ENCODE data around the gene PINLYP.

Gene PINLYP

DNA sequence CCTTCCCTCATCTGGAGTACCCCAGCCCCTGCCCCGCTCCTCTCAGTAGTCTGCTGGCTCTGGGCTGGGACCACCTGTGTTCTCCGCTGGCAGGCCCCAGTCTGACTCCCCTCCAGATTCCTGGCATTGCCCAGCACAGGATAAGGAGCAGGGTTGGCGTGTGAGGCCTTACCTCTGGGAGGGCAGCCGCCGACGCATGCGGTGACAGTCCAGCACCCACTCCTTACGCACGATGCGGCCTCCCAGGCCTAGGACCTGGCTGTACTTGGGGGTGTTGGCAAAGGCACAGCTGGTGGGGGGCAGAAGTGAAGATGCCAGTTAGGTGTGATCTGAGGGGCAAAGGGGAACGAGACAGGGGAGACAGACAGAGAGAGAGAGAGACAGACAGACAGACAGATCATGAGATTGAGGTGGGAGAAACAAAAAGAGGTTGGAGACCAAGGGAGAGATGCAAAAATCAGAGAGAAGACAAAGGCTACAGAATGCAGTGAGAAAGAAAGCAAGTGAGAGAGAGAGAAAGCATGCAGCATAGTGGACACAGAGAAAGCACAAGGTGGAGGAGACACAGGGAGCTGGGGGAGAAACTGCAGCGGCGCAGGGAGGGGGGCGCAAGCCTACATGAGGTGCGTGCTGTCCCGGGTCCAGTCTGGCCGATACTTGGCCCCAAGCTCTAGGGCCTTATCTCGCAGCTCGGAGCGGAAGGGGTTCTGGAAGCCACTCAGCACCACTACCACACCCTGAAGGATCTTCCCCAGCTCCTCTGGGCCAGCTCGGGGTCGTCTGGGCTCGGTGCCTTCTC lies 24.0 kb upstream of the PINLYP start:
- Histone ChIP-seq H3K27me3 (ENCODE audit: control insufficient read depth in 2 of 2, insufficient read depth in 2 of 2, low read length in 2 of 2) (no peaks in the 10 kb centered on the region), H3K27ac (ENCODE audit: low read depth in 2 of 2, low read length in 2 of 2) (no peak overlapping the region), H3K36me3 (ENCODE audit: control insufficient read depth in 2 of 2, insufficient read depth in 2 of 2, low read length in 2 of 2) (peaks cover 29 to 40% of the 10 kb centered on the region in 2 donors), H3K4me3 (ENCODE audit: low read length in 2 of 2) (no peak overlapping the region), H3K9ac (ENCODE audit: low read depth in 1 of 2, low read length in 2 of 2) (no peak overlapping the region), H3K4me1 (ENCODE audit: control insufficient read depth in 2 of 2, insufficient read depth in 2 of 2, low read length in 2 of 2) (no peaks in the 10 kb centered on the region), H3K9me3 (ENCODE audit: control insufficient read depth in 2 of 2, low read length in 2 of 2) (no peaks in the 10 kb centered on the region)

DNA sequence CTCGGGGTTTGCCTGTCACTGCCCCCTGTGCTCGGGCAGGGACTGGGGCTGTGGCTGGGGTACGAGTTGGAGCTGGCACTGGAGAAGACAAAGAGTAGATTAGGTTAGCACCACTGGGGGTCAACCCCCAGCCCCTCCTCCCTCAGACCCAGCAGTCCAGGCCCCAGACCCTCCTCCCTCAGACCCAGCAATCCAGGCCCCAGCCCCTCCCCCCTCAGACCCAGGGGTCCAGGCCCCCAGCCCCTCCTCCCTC lies 23.5 kb upstream of the PINLYP start:
- Histone ChIP-seq H3K36me3 (ENCODE audit: control insufficient read depth in 2 of 2, insufficient read depth in 2 of 2, low read length in 2 of 2) (peaks cover 29 to 40% of the 10 kb centered on the region in 2 donors), H3K9me3 (ENCODE audit: control insufficient read depth in 2 of 2, low read length in 2 of 2) (no peaks in the 10 kb centered on the region), H3K27ac (ENCODE audit: low read depth in 2 of 2, low read length in 2 of 2) (no peak overlapping the region), H3K9ac (ENCODE audit: low read depth in 1 of 2, low read length in 2 of 2) (no peak overlapping the region), H3K4me3 (ENCODE audit: low read length in 2 of 2) (no peak overlapping the region), H3K27me3 (ENCODE audit: control insufficient read depth in 2 of 2, insufficient read depth in 2 of 2, low read length in 2 of 2) (no peaks in the 10 kb centered on the region), H3K4me1 (ENCODE audit: control insufficient read depth in 2 of 2, insufficient read depth in 2 of 2, low read length in 2 of 2) (no peaks in the 10 kb centered on the region)

DNA sequence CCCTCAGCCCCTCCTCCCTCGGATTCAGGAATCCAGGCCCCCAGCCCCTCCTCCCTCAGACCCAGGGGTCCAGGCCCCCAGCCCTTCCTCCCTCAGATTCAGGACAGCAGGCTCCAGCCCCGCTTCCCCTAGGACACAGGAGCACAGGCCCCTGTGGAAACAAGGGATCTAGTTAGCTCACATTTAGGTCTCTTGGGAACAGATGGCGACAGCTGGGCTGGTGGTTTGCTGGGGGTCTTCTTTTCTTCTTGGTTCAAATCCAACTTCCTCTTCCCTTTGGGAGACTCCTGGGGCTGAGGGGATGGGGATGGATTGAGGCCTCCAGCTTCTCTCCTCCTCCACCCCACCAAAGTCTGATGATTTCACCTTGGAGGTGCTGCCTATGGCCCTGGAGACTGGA lies 23.0 kb upstream of the PINLYP start:
- H3K36me3 ChIP-seq (ENCODE audit: control insufficient read depth in 2 of 2, insufficient read depth in 2 of 2, low read length in 2 of 2): peaks cover 29 to 40% of the 10 kb centered on the region in 2 donors
- H3K9me3 ChIP-seq (ENCODE audit: control insufficient read depth in 2 of 2, low read length in 2 of 2): no peaks in the 10 kb centered on the region
- no peaks in the 10 kb centered on the region for H3K27me3 ChIP-seq (ENCODE audit: control insufficient read depth in 2 of 2, insufficient read depth in 2 of 2, low read length in 2 of 2)
- H3K27ac ChIP-seq (ENCODE audit: low read depth in 2 of 2, low read length in 2 of 2): no peak overlapping the region
- H3K4me1 ChIP-seq (ENCODE audit: control insufficient read depth in 2 of 2, insufficient read depth in 2 of 2, low read length in 2 of 2): no peaks in the 10 kb centered on the region
- no peak overlapping the region for H3K4me3 ChIP-seq (ENCODE audit: low read length in 2 of 2)
- H3K9ac ChIP-seq (ENCODE audit: low read depth in 1 of 2, low read length in 2 of 2): no peak overlapping the region

DNA sequence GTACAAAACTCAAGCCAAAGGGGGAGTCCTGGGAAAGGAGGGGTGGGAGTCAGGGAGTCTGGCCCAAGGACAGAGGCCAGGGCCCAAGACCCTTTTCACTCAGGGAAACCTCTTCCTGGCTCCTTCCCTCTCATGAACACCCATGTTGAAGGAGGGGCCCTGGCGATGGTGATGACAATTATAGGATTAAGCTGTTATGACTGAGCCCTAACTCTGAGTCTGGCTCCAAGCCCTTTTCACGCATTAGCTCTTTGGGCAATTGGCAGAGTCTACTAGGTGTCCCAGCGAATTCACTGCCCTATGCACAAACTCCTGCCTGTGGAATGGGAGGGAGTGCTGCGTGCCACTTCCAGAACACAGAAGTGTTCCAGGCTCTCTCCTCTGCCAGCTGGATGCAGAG lies 21.9 kb upstream of the PINLYP start:
- Histone ChIP-seq H3K36me3 (ENCODE audit: control insufficient read depth in 2 of 2, insufficient read depth in 2 of 2, low read length in 2 of 2) (peaks cover 29 to 40% of the 10 kb centered on the region in 2 donors), H3K27me3 (ENCODE audit: control insufficient read depth in 2 of 2, insufficient read depth in 2 of 2, low read length in 2 of 2) (no peaks in the 10 kb centered on the region)

DNA sequence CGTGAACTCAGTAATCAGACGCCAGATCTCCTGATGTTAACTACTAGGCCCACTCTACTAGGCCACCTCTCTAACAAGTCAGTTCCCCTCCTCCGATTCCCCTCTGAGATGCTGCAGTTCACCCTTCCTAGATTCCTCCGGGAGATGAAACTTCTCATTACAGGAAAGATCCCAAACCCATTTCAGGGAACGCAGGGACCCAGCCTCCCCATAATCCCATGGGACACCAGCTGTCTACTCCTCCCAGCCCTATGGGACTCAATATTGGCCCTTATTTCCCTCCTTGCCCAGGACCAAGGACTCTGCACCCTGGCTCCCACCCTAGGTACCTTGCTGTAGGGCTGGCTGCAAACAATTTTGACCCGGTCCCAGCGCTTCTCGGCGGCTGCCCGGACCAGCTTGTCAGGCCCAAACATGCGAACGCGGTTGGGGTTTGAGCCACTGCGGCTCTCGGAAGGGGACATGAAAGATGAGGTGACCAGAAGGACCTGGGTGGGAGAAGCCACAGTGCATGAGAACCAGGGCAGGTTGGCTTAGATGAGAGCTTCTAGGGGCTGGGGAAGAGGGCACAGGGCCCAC lies 21.2 kb upstream of the PINLYP start:
- Histone ChIP-seq H3K36me3 (ENCODE audit: control insufficient read depth in 2 of 2, insufficient read depth in 2 of 2, low read length in 2 of 2) (peaks cover 29 to 40% of the 10 kb centered on the region in 2 donors), H3K4me3 (ENCODE audit: low read length in 2 of 2) (no peak overlapping the region), H3K27ac (ENCODE audit: low read depth in 2 of 2, low read length in 2 of 2) (no peak overlapping the region), H3K9me3 (ENCODE audit: control insufficient read depth in 2 of 2, low read length in 2 of 2) (no peaks in the 10 kb centered on the region), H3K9ac (ENCODE audit: low read depth in 1 of 2, low read length in 2 of 2) (no peak overlapping the region), H3K4me1 (ENCODE audit: control insufficient read depth in 2 of 2, insufficient read depth in 2 of 2, low read length in 2 of 2) (no peaks in the 10 kb centered on the region), H3K27me3 (ENCODE audit: control insufficient read depth in 2 of 2, insufficient read depth in 2 of 2, low read length in 2 of 2) (no peaks in the 10 kb centered on the region)

More for the DNA sequence above, 21.9 kb upstream of the PINLYP start:
- H3K27ac ChIP-seq (ENCODE audit: low read depth in 2 of 2, low read length in 2 of 2): no peak overlapping the region
- H3K4me3 ChIP-seq (ENCODE audit: low read length in 2 of 2): no peak overlapping the region
- H3K4me1 ChIP-seq (ENCODE audit: control insufficient read depth in 2 of 2, insufficient read depth in 2 of 2, low read length in 2 of 2): no peaks in the 10 kb centered on the region
- H3K9me3 ChIP-seq (ENCODE audit: control insufficient read depth in 2 of 2, low read length in 2 of 2): no peaks in the 10 kb centered on the region
- H3K9ac ChIP-seq (ENCODE audit: low read depth in 1 of 2, low read length in 2 of 2): no peak overlapping the region

DNA sequence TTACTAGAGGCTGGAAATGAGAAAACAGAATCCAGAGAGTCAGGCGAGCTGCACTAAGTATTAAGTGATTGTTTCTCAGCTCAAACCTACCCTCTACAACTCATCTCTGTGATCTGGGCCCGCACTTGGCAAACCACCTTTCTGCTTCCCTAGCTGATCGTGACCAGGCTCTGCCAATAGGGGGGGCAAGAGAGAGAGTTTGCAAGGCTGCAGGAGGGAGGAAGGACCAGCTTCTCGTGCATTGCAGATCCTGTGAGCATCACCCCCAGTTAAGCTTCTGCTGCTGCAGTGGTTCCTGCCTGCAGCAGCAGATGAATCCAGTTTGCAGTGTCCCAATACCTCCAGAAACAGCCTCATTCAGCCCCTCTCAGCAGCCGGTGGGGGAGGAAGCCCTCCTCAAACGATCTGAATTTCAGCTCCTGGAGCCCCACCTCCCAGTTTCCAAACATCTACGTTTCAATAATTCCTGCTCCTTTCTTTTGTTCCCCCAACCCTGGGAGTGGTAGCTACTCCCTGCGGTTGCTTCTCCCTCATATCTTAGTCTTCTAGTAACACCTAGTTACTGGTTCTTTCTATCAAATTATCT lies 20.3 kb upstream of the PINLYP start:
- H3K9ac ChIP-seq (ENCODE audit: low read depth in 1 of 2, low read length in 2 of 2): no peak overlapping the region
- no peaks in the 10 kb centered on the region for H3K9me3 ChIP-seq (ENCODE audit: control insufficient read depth in 2 of 2, low read length in 2 of 2)
- no peaks in the 10 kb centered on the region for H3K4me1 ChIP-seq (ENCODE audit: control insufficient read depth in 2 of 2, insufficient read depth in 2 of 2, low read length in 2 of 2)
- no peak overlapping the region for H3K4me3 ChIP-seq (ENCODE audit: low read length in 2 of 2)
- H3K36me3 ChIP-seq (ENCODE audit: control insufficient read depth in 2 of 2, insufficient read depth in 2 of 2, low read length in 2 of 2): peaks cover 29 to 35% of the 10 kb centered on the region in 2 donors
- no peak overlapping the region for H3K27ac ChIP-seq (ENCODE audit: low read depth in 2 of 2, low read length in 2 of 2)
- no peaks in the 10 kb centered on the region for H3K27me3 ChIP-seq (ENCODE audit: control insufficient read depth in 2 of 2, insufficient read depth in 2 of 2, low read length in 2 of 2)

DNA sequence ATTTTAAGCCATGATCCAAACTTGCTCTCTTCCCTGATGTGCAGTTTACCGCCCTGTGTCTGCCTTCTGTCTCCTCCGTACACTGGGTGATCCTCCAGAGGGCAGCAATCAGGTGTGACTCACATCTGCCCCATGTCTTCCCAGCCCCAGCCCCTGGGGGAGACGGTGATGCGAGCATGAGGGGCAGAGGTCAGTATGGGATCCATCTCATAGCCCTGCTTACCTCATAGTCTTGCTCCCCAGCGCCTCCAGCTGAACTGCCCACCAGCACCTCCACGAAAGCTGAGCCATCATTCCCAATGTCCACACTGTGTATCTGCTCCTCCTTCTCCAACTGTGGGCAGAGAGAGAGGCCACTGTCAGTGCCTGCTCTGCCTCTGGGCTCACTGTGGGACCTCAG lies 14.9 kb upstream of the PINLYP start:
- Histone ChIP-seq H3K9ac (ENCODE audit: low read depth in 1 of 2, low read length in 2 of 2) (no peak overlapping the region), H3K4me1 (ENCODE audit: control insufficient read depth in 2 of 2, insufficient read depth in 2 of 2, low read length in 2 of 2) (peaks cover 0 to 6% of the 10 kb centered on the region in 2 donors), H3K36me3 (ENCODE audit: control insufficient read depth in 2 of 2, insufficient read depth in 2 of 2, low read length in 2 of 2) (peaks cover 6 to 12% of the 10 kb centered on the region in 2 donors), H3K27me3 (ENCODE audit: control insufficient read depth in 2 of 2, insufficient read depth in 2 of 2, low read length in 2 of 2) (no peaks in the 10 kb centered on the region), H3K9me3 (ENCODE audit: control insufficient read depth in 2 of 2, low read length in 2 of 2) (no peaks in the 10 kb centered on the region), H3K4me3 (ENCODE audit: low read length in 2 of 2) (no peak overlapping the region), H3K27ac (ENCODE audit: low read depth in 2 of 2, low read length in 2 of 2) (no peak overlapping the region)

DNA sequence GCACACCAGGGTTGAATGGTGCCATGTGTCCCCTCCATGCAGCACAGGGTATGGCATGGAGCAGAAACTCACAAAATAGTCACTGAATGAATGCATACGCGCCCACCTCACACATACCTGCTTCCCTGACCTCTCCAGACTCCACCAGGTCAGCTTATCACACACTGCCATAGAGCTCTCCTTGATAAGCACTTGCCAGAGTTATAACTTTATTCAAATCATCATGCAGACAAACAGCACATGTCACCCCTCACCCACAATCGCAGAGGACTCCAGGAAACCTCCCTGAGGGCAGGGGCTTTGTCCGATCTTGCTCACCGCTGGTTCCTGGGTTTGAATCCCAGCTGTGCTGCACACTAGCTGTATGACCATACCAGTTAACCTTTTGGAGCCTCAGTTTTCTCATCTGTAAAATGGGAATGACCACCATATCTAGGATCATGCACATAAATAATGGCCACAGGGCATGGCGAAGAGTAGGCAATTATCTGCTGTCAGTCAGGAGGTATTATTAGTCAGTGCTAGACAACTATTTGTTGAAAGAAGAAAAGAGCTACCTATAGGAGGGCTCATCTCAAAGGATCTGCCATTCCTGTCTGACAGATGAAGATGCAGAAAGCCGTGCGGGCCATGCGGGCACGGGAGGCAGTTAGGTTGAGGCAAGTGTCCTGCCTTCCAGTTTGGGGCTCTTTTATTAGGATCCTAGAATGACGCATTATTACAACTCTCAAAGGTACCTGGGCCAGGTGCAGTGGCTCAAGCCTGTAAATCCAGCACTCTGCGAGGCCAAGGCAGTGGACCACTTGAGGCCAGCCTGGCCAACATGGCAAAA lies 14.2 kb upstream of the PINLYP start:
- no peak overlapping the region for H3K9ac ChIP-seq (ENCODE audit: low read depth in 1 of 2, low read length in 2 of 2)
- no peak overlapping the region for H3K27ac ChIP-seq (ENCODE audit: low read depth in 2 of 2, low read length in 2 of 2)
- no peaks in the 10 kb centered on the region for H3K9me3 ChIP-seq (ENCODE audit: control insufficient read depth in 2 of 2, low read length in 2 of 2)
- H3K27me3 ChIP-seq (ENCODE audit: control insufficient read depth in 2 of 2, insufficient read depth in 2 of 2, low read length in 2 of 2): no peaks in the 10 kb centered on the region
- peaks cover 0 to 6% of the 10 kb centered on the region in 2 donors for H3K4me1 ChIP-seq (ENCODE audit: control insufficient read depth in 2 of 2, insufficient read depth in 2 of 2, low read length in 2 of 2)
- H3K36me3 ChIP-seq (ENCODE audit: control insufficient read depth in 2 of 2, insufficient read depth in 2 of 2, low read length in 2 of 2): peaks cover 6 to 12% of the 10 kb centered on the region in 2 donors
- H3K4me3 ChIP-seq (ENCODE audit: low read length in 2 of 2): no peak overlapping the region

DNA sequence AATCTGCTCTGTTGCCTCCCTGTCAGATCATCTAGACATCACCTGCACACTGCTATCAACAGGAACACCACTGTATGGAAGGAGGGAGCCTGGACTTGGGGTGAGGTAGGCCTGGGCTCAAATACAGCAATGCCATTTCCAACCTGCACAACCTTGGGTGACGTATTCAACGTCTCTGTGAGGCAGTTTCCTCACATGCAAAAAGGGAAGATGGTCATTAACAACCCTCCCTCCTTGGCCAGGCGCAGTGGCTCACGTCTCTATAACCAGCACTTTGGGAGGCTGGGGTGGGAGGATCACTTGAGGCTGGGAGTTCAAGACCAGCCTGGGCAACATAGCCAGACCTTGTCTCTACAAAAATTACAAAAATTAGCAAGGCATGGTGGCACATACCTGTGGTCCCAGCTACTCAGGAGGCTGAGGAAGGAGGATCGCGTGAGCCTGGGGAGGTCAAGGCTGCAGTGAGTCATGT lies 13.3 kb upstream of the PINLYP start:
- Histone ChIP-seq H3K27me3 (ENCODE audit: control insufficient read depth in 2 of 2, insufficient read depth in 2 of 2, low read length in 2 of 2) (no peaks in the 10 kb centered on the region), H3K9ac (ENCODE audit: low read depth in 1 of 2, low read length in 2 of 2) (no peak overlapping the region), H3K36me3 (ENCODE audit: control insufficient read depth in 2 of 2, insufficient read depth in 2 of 2, low read length in 2 of 2) (peaks cover 6 to 12% of the 10 kb centered on the region in 2 donors), H3K27ac (ENCODE audit: low read depth in 2 of 2, low read length in 2 of 2) (peak overlapping the region; percentile 57 to 80), H3K9me3 (ENCODE audit: control insufficient read depth in 2 of 2, low read length in 2 of 2) (no peaks in the 10 kb centered on the region), H3K4me3 (ENCODE audit: low read length in 2 of 2) (peak overlapping the region in 1 of 2 donors; percentile 26), H3K4me1 (ENCODE audit: control insufficient read depth in 2 of 2, insufficient read depth in 2 of 2, low read length in 2 of 2) (peaks cover 0 to 6% of the 10 kb centered on the region in 2 donors)

Data from mucosa of rectum (tissue), 2 donors.